ENCODE results near the gene WWP2. TPM values are rescaled to one million over a fixed set of nuclear protein-coding genes. Genes with fewer than 3 reads are reported as not detected.

The WWP2 gene
- total RNA-seq (10 to 100 TPM; 24.3 to 29.9 TPM), polyA plus RNA-seq (ENCODE audit: insufficient read length in 2 of 2) (10 to 100 TPM; 33.0 to 39.0 TPM)
- long read RNA-seq, donor 1, full-length matches to known transcripts: 6 of 17 reads
- long read RNA-seq, donor 1, partial matches to known transcripts: 11 of 17 reads
- long read RNA-seq, donor 1, other reads (novel, unspliced or antisense): 0 of 17 reads
- long read RNA-seq, donor 2, partial matches to known transcripts: 5 of 6 reads
- long read RNA-seq, donor 2, other reads (novel, unspliced or antisense): 0 of 6 reads
- long read RNA-seq, donor 3, partial matches to known transcripts: 0 of 1 reads
- long read RNA-seq, donor 3, other reads (novel, unspliced or antisense): 0 of 1 reads
- long read RNA-seq, donor 4, partial matches to known transcripts: 0 of 1 reads
- long read RNA-seq, donor 4, other reads (novel, unspliced or antisense): 0 of 1 reads

DNA sequence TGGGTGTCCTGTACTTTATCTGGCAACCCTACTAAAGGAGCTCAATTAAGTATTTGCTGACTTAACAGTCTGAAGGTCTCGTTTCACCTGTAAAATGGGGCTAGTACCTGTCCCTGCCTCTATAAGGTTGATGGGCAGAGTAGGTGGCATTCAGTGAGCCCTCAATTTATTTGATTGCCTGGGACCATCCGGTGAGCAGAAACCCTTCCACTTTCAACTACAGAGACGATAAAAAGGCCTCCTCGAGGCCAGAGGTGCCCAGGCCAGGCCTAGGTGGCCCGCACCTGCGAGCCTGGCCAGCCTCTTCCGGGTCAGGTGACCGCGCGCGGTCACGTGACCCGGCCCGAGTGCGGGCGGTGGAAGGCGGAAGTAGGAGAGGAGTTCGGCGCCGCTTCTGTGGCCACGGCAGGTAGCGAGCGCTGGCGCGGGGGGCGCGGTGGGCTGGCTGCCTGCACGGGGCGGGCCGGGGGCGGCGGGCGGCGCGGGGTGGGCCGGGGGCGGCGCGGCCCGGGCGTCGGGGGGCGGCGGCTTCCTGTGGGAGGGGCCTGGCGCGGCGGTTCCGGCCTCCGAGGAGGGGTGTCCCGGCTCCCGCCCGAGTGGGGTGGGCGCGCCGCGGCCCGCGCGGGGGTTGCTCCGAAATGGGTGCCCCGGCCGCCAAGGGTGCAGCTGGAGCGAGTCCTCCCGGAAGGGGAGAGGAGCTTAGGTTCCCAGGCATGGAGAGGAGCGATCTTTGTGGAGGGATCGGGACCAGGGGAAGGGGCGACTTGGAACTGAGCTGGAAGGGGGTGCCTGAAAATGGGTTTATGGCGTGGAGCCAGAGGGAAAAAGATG, at the start of gene WWP2:
Gene WWP2, plus strand, starts transcription at position 350 of the 831 bp plus-strand sequence. CDS start 24,679 bp downstream, outside the sequence.
- no peaks in the 10 kb centered on the region for H3K4me1 ChIP-seq (ENCODE audit: control insufficient read depth, insufficient read depth, low read length)
- no peaks in the 10 kb centered on the region for H3K9me3 ChIP-seq (ENCODE audit: control insufficient read depth, insufficient read depth, low read length)
- peak within 1 kb of the TSS; percentile 92 for H3K4me3 ChIP-seq (ENCODE audit: low read depth, low read length)
- H3K27ac ChIP-seq (ENCODE audit: low read depth, low read length): peak within 1 kb of the TSS; percentile 93
- no peaks in the 10 kb centered on the region for H3K36me3 ChIP-seq (ENCODE audit: control insufficient read depth, insufficient read depth, low read length)
- H3K27me3 ChIP-seq (ENCODE audit: control insufficient read depth, insufficient read depth, low read length): no peaks in the 10 kb centered on the region
- WGBS (ENCODE audit: insufficient coverage): under 1% methylated on average over 66 of the region's 68 CpGs
- DNase-seq (ENCODE audit: low read depth in 4 of 6, low spot score in 6 of 6): peak; percentile 36 to 93 (median 62)

- DNase-seq (ENCODE audit: low read depth in 4 of 6, low spot score in 6 of 6): no peak
- no peaks in the 10 kb centered on the region for H3K27me3 ChIP-seq (ENCODE audit: control insufficient read depth, insufficient read depth, low read length)
- no peak overlapping the region for H3K27ac ChIP-seq (ENCODE audit: low read depth, low read length)
- H3K4me1 ChIP-seq (ENCODE audit: control insufficient read depth, insufficient read depth, low read length): no peaks in the 10 kb centered on the region
- 89% methylated on average over 5 of the region's 9 CpGs for WGBS (ENCODE audit: insufficient coverage)
- H3K9me3 ChIP-seq (ENCODE audit: control insufficient read depth, insufficient read depth, low read length): no peaks in the 10 kb centered on the region
- no peak overlapping the region for H3K4me3 ChIP-seq (ENCODE audit: low read depth, low read length)
- peaks cover 24% of the 10 kb centered on the region for H3K36me3 ChIP-seq (ENCODE audit: control insufficient read depth, insufficient read depth, low read length)
Measured at GRCh38 chr16:69712914-69713581, 49.1 kb upstream of the WWP2 start.

GRCh38 chr16:69717066-69717465, 45.1 kb upstream of the WWP2 start:
- Histone ChIP-seq H3K36me3 (ENCODE audit: control insufficient read depth, insufficient read depth, low read length) (peaks cover 21% of the 10 kb centered on the region), H3K4me1 (ENCODE audit: control insufficient read depth, insufficient read depth, low read length) (no peaks in the 10 kb centered on the region), H3K9me3 (ENCODE audit: control insufficient read depth, insufficient read depth, low read length) (no peaks in the 10 kb centered on the region), H3K27me3 (ENCODE audit: control insufficient read depth, insufficient read depth, low read length) (no peaks in the 10 kb centered on the region), H3K4me3 (ENCODE audit: low read depth, low read length) (no peak overlapping the region), H3K27ac (ENCODE audit: low read depth, low read length) (no peak overlapping the region)
- WGBS (ENCODE audit: insufficient coverage): 39% methylated on average over 3 of the region's 6 CpGs
- peak in 2 of 6 donors; percentile 9 to 34 for DNase-seq (ENCODE audit: low read depth in 4 of 6, low spot score in 6 of 6)

DNA sequence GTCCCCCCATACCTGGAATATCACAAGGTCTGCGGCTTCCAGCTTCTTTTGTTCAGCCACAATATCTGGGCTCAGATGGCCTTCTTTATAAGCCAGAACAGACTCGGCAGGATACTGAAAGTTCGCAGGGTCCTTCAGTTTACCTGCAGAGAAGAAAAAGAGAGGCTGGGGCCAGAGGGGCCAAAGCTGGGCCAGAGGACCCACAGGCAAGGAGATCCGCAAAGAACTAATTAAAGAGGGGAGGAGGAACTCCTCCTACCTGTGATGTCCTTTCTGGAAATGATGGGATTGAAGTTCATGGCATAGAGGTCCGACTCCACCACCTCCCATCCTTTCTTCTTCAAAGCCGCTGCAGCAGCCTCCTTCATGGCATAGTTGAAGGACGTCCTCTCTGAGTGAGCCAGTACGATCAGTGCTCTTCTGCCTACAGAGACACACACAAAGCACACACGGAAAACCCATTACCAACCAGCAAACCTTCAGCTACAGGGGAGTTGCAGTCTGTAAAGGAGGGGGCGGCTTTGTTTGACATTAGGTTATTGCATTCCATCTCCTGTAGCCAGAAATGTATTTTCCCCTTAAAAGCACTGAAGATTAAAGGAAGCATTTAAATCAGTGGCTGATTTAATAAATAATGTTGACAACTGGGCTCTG, 43.9 kb upstream of the WWP2 start:
- DNase-seq (ENCODE audit: low read depth in 4 of 6, low spot score in 6 of 6): no peak
- Histone ChIP-seq H3K36me3 (ENCODE audit: control insufficient read depth, insufficient read depth, low read length) (peaks cover 12% of the 10 kb centered on the region), H3K27ac (ENCODE audit: low read depth, low read length) (no peak overlapping the region), H3K4me3 (ENCODE audit: low read depth, low read length) (no peak overlapping the region), H3K4me1 (ENCODE audit: control insufficient read depth, insufficient read depth, low read length) (no peaks in the 10 kb centered on the region), H3K27me3 (ENCODE audit: control insufficient read depth, insufficient read depth, low read length) (no peaks in the 10 kb centered on the region), H3K9me3 (ENCODE audit: control insufficient read depth, insufficient read depth, low read length) (no peaks in the 10 kb centered on the region)
- 93% methylated on average over 4 of the region's 10 CpGs for WGBS (ENCODE audit: insufficient coverage)

DNA sequence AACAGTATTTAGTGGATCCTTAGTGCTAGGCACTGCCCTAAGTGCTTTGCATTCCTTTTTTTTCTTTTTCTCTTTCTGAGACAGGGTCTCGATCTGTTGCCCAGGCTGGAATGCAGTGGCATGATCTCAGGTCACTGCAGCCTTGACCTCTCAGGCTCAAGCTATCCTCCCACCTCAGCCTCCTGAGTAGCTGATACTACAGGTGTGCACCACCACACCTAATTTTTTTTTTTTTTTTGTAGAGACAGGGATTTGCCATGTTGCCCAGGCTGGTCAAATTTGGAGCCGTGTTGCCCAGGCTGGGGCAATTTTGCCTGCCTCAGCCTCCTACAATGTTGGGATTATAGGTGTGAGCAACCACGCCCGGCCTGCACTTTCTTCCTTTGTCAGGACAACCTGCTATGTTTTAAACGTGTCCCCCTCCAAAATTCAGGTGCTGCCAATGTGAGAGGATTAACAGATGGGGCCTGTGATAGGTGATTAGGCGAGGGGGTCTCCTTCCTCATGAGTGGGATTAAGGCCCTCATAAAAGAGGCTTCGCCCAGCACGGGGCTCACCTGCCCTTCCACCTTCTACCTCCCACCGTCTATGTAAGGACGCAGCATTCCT, 41.2 kb upstream of the WWP2 start:
- DNase-seq (ENCODE audit: low read depth in 4 of 6, low spot score in 6 of 6): no peak
- Histone ChIP-seq H3K27ac (ENCODE audit: low read depth, low read length) (no peak overlapping the region), H3K4me3 (ENCODE audit: low read depth, low read length) (no peak overlapping the region), H3K4me1 (ENCODE audit: control insufficient read depth, insufficient read depth, low read length) (peaks cover 9% of the 10 kb centered on the region), H3K27me3 (ENCODE audit: control insufficient read depth, insufficient read depth, low read length) (no peaks in the 10 kb centered on the region), H3K9me3 (ENCODE audit: control insufficient read depth, insufficient read depth, low read length) (no peaks in the 10 kb centered on the region), H3K36me3 (ENCODE audit: control insufficient read depth, insufficient read depth, low read length) (peaks cover 5% of the 10 kb centered on the region)
- WGBS (ENCODE audit: insufficient coverage): 97% methylated on average over 6 of the region's 10 CpGs

GRCh38 chr16:69721441-69721957, 40.6 kb upstream of the WWP2 start:
- Histone ChIP-seq H3K4me3 (ENCODE audit: low read depth, low read length) (no peak overlapping the region), H3K27ac (ENCODE audit: low read depth, low read length) (no peak overlapping the region), H3K4me1 (ENCODE audit: control insufficient read depth, insufficient read depth, low read length) (peaks cover 15% of the 10 kb centered on the region), H3K36me3 (ENCODE audit: control insufficient read depth, insufficient read depth, low read length) (peaks cover 5% of the 10 kb centered on the region), H3K27me3 (ENCODE audit: control insufficient read depth, insufficient read depth, low read length) (no peaks in the 10 kb centered on the region), H3K9me3 (ENCODE audit: control insufficient read depth, insufficient read depth, low read length) (no peaks in the 10 kb centered on the region)
- DNase-seq (ENCODE audit: low read depth in 4 of 6, low spot score in 6 of 6): no peak
- 100% methylated on average over 3 of the region's 6 CpGs for WGBS (ENCODE audit: insufficient coverage)

- no peak for DNase-seq (ENCODE audit: low read depth in 4 of 6, low spot score in 6 of 6)
Measured at GRCh38 chr16:69724414-69724873, 37.7 kb upstream of the WWP2 start.

GRCh38 chr16:69724981-69725479, 37.1 kb upstream of the WWP2 start:
- no peaks in the 10 kb centered on the region for H3K36me3 ChIP-seq (ENCODE audit: control insufficient read depth, insufficient read depth, low read length)
- H3K27me3 ChIP-seq (ENCODE audit: control insufficient read depth, insufficient read depth, low read length): no peaks in the 10 kb centered on the region
- no peak for DNase-seq (ENCODE audit: low read depth in 4 of 6, low spot score in 6 of 6)
- WGBS (ENCODE audit: insufficient coverage): 61% methylated on average over 6 of the region's 6 CpGs
- H3K9me3 ChIP-seq (ENCODE audit: control insufficient read depth, insufficient read depth, low read length): no peaks in the 10 kb centered on the region
- peaks cover 24% of the 10 kb centered on the region for H3K4me1 ChIP-seq (ENCODE audit: control insufficient read depth, insufficient read depth, low read length)
- H3K4me3 ChIP-seq (ENCODE audit: low read depth, low read length): no peak overlapping the region
- no peak overlapping the region for H3K27ac ChIP-seq (ENCODE audit: low read depth, low read length)

More at GRCh38 chr16:69724414-69724873, 37.7 kb upstream of the WWP2 start:
- no peak overlapping the region for H3K4me3 ChIP-seq (ENCODE audit: low read depth, low read length)
- H3K4me1 ChIP-seq (ENCODE audit: control insufficient read depth, insufficient read depth, low read length): peaks cover 24% of the 10 kb centered on the region
- H3K27me3 ChIP-seq (ENCODE audit: control insufficient read depth, insufficient read depth, low read length): no peaks in the 10 kb centered on the region
- no peak overlapping the region for H3K27ac ChIP-seq (ENCODE audit: low read depth, low read length)
- WGBS (ENCODE audit: insufficient coverage): 92% methylated on average over 1 of the region's 2 CpGs
- no peaks in the 10 kb centered on the region for H3K9me3 ChIP-seq (ENCODE audit: control insufficient read depth, insufficient read depth, low read length)
- H3K36me3 ChIP-seq (ENCODE audit: control insufficient read depth, insufficient read depth, low read length): no peaks in the 10 kb centered on the region
